Glutamatergic neuron (in vitro differentiated cells): ENCODE results near the gene TMEM72. TPM values are rescaled to one million over a fixed set of nuclear protein-coding genes. Genes with fewer than 3 reads are reported as not detected.

Experiments
- DNase-seq: peaks from one replicate; pipeline ENCODE4 v3.0.0; 2022
- H3K27ac Mint-ChIP-seq: one replicate; pipeline ENCODE4 v1.8.0; 2020; ENCODE audit warnings: mild to moderate bottlenecking, mixed read lengths, inconsistent platforms; ENCODE audit not compliant: unreplicated experiment
- H3K27me3 Mint-ChIP-seq: one replicate; pipeline ENCODE4 v1.8.0; 2020; ENCODE audit warnings: mild to moderate bottlenecking, moderate library complexity, mixed read lengths, inconsistent platforms; ENCODE audit not compliant: unreplicated experiment
- H3K36me3 Mint-ChIP-seq: one replicate; pipeline ENCODE4 v1.8.0; 2020; ENCODE audit warnings: mild to moderate bottlenecking, mixed read lengths, inconsistent platforms; ENCODE audit not compliant: unreplicated experiment
- H3K4me1 Mint-ChIP-seq: one replicate; pipeline ENCODE4 v1.8.0; 2020; ENCODE audit warnings: mild to moderate bottlenecking, low read depth, mixed read lengths, inconsistent platforms; ENCODE audit not compliant: unreplicated experiment
- H3K4me3 Mint-ChIP-seq: one replicate; pipeline ENCODE4 v1.8.0; 2020; ENCODE audit warnings: mild to moderate bottlenecking, mixed read lengths, inconsistent platforms; ENCODE audit not compliant: unreplicated experiment
- H3K9me3 Mint-ChIP-seq: one replicate; pipeline ENCODE4 v1.8.0; 2020; ENCODE audit warnings: mild to moderate bottlenecking, moderate library complexity, mixed read lengths, inconsistent platforms; ENCODE audit not compliant: unreplicated experiment
- total RNA-seq: library from RNA; stranded (reverse); fragmentation: NEBNext Ultra II Directional; extraction: Animal tissue kit (Norgen Biotek cat#: 25700); gene quantifications from one replicate; pipeline ENCODE4 v1.2.1, GENCODE V29; 2021; ENCODE audit not compliant: unreplicated experiment
- TF ChIP-seq, protein P1 (sequence below): fragments of 200-600 bp; sonication (generic); IDR thresholded peaks from one replicate; pipeline ENCODE4 v1.5.0; 2021; ENCODE audit not compliant: partially characterized antibody, unreplicated experiment

Gene TMEM72
- total RNA-seq, 1 donor from 2014 or later = not detected

GRCh38 chr10:44921506-44921905 is 10.4 kb downstream of the TMEM72 start:
- Mint-ChIP-seq H3K27me3 (peaks cover 10% of the 10 kb centered on the region), H3K27ac (no peak overlapping the region), H3K9me3 (peaks cover 5% of the 10 kb centered on the region), H3K36me3 (peaks cover 11% of the 10 kb centered on the region), H3K4me3 (no peak overlapping the region), H3K4me1 (no peaks in the 10 kb centered on the region)
- TF ChIP-seq, protein P1, sequence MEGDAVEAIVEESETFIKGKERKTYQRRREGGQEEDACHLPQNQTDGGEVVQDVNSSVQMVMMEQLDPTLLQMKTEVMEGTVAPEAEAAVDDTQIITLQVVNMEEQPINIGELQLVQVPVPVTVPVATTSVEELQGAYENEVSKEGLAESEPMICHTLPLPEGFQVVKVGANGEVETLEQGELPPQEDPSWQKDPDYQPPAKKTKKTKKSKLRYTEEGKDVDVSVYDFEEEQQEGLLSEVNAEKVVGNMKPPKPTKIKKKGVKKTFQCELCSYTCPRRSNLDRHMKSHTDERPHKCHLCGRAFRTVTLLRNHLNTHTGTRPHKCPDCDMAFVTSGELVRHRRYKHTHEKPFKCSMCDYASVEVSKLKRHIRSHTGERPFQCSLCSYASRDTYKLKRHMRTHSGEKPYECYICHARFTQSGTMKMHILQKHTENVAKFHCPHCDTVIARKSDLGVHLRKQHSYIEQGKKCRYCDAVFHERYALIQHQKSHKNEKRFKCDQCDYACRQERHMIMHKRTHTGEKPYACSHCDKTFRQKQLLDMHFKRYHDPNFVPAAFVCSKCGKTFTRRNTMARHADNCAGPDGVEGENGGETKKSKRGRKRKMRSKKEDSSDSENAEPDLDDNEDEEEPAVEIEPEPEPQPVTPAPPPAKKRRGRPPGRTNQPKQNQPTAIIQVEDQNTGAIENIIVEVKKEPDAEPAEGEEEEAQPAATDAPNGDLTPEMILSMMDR = no peak
- DNase-seq = no peak

DNA sequence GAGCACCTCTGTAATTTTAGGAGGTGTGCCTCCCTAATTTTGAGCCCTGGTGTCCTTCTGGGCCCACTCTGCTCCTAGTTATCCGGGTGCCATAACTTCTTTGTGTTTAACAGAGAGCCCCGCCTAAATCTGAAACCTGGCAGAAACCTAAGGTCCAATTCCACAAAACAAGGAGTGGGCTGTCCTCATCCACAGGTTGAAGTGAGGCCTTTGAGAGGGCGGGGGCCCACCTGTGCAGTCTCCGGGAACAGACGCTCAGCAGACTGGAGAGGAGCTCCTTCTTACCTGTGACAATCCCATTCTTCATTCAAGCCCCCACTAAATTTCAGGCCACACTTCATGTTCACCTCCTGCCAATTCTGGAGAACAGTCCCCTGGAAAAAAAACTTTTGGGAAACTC is 10.9 kb downstream of the TMEM72 start:
- peaks cover 8% of the 10 kb centered on the region for H3K27me3 Mint-ChIP-seq
- no peak overlapping the region for H3K4me3 Mint-ChIP-seq
- TF ChIP-seq, protein P1 = no peak
- H3K9me3 Mint-ChIP-seq = peaks cover 3% of the 10 kb centered on the region
- H3K4me1 Mint-ChIP-seq = no peaks in the 10 kb centered on the region
- no peak overlapping the region for H3K27ac Mint-ChIP-seq
- H3K36me3 Mint-ChIP-seq = peaks cover 11% of the 10 kb centered on the region
- no peak for DNase-seq

GRCh38 chr10:44922796-44923545 is 11.8 kb downstream of the TMEM72 start:
- Mint-ChIP-seq H3K27ac (no peak overlapping the region), H3K27me3 (peaks cover 8% of the 10 kb centered on the region), H3K36me3 (peaks cover 4% of the 10 kb centered on the region), H3K4me3 (no peak overlapping the region), H3K4me1 (no peaks in the 10 kb centered on the region), H3K9me3 (peaks cover 2% of the 10 kb centered on the region)
- TF ChIP-seq, protein P1 = no peak
- no peak for DNase-seq

GRCh38 chr10:44923611-44924010 is 12.5 kb downstream of the TMEM72 start:
- TF ChIP-seq, protein P1 = no peak
- H3K4me1 Mint-ChIP-seq = no peaks in the 10 kb centered on the region
- H3K4me3 Mint-ChIP-seq = no peak overlapping the region
- no peaks in the 10 kb centered on the region for H3K36me3 Mint-ChIP-seq
- DNase-seq = no peak
- peaks cover 2% of the 10 kb centered on the region for H3K9me3 Mint-ChIP-seq
- peaks cover 8% of the 10 kb centered on the region for H3K27me3 Mint-ChIP-seq
- no peak overlapping the region for H3K27ac Mint-ChIP-seq

GRCh38 chr10:44924261-44925040 is 13.3 kb downstream of the TMEM72 start:
- Mint-ChIP-seq H3K27ac (no peak overlapping the region), H3K4me1 (no peaks in the 10 kb centered on the region), H3K9me3 (peaks cover 2% of the 10 kb centered on the region), H3K36me3 (peaks cover 2% of the 10 kb centered on the region), H3K4me3 (no peak overlapping the region), H3K27me3 (peaks cover 9% of the 10 kb centered on the region)
- no peak for DNase-seq
- TF ChIP-seq, protein P1 = no peak
